Nephron progenitor cell (in vitro differentiated cells): ENCODE measurements around the gene RAB29.
"Not testable (repeated sequence)": the region's sequence is repeated elsewhere in the genome, so short reads cannot be mapped to it uniquely, and the experiment has no call there.

ENCODE experiments used
- DNase-seq: peaks from one replicate; pipeline ENCODE4 v3.0.0; 2021
- H3K27ac Mint-ChIP-seq: 2 replicates; pipeline ENCODE4 v1.8.0; 2021; ENCODE audit warnings: mild to moderate bottlenecking, moderate library complexity, mixed read lengths
- H3K27me3 Mint-ChIP-seq: 2 replicates; pipeline ENCODE4 v1.8.0; 2021; ENCODE audit warnings: mild to moderate bottlenecking, low read depth, mixed read lengths; ENCODE audit not compliant: poor library complexity
- H3K36me3 Mint-ChIP-seq: 2 replicates; pipeline ENCODE4 v1.8.0; 2021; ENCODE audit warnings: low read depth, mixed read lengths
- H3K4me1 Mint-ChIP-seq: 2 replicates; pipeline ENCODE4 v1.8.0; 2021; ENCODE audit warnings: mixed read lengths
- H3K4me3 Mint-ChIP-seq: 2 replicates; pipeline ENCODE4 v1.8.0; 2021; ENCODE audit warnings: mild to moderate bottlenecking, moderate library complexity, mixed read lengths
- H3K9me3 Mint-ChIP-seq: 2 replicates; pipeline ENCODE4 v1.8.0; 2021; ENCODE audit warnings: mild to moderate bottlenecking, moderate library complexity, mixed read lengths
- CTCF ChIP-seq: fragments of 200-600 bp; sonication (generic); IDR thresholded peaks from 2 replicates; pipeline ENCODE4 v1.5.0; 2021; ENCODE audit warnings: antibody characterized with exemption

Gene RAB29

GRCh38 chr1:205725514-205725913, 49.8 kb downstream of the RAB29 start:
- Mint-ChIP-seq H3K36me3 (peaks cover 80% of the 10 kb centered on the region), H3K27ac (peak overlapping the region; percentile 60), H3K27me3 (no peaks in the 10 kb centered on the region), H3K4me3 (no peak overlapping the region), H3K9me3 (peaks cover 1% of the 10 kb centered on the region), H3K4me1 (no peaks in the 10 kb centered on the region)
- no peak for DNase-seq
- no peak for TF ChIP-seq CTCF

DNA sequence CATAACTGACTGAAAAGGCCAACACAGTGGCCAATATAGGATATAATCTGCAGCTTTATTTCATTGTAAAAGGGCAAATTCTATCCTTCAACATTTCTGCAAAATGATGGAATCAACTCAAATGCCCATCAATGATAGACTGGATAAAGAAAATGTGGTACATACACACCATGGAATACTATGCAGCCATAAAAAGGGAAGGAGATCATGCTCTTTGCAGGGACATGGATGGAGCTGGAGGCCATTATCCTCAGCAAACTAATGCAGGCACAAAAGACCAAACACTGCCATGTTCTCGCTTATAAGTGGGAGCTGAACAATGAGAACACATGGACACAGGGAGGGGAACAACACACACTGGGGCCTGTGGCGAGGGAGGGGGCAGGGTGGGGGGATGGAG, 54.5 kb downstream of the RAB29 start:
- H3K36me3 Mint-ChIP-seq = peaks cover 83% of the 10 kb centered on the region
- not testable (repeated sequence) for DNase-seq, H3K4me1 Mint-ChIP-seq, H3K4me3 Mint-ChIP-seq, H3K27ac Mint-ChIP-seq, H3K9me3 Mint-ChIP-seq, H3K27me3 Mint-ChIP-seq

GRCh38 chr1:205719762-205720161, 55.5 kb downstream of the RAB29 start:
- no peak overlapping the region for H3K4me3 Mint-ChIP-seq
- TF ChIP-seq CTCF = no peak
- no peaks in the 10 kb centered on the region for H3K27me3 Mint-ChIP-seq
- peaks cover 11% of the 10 kb centered on the region for H3K4me1 Mint-ChIP-seq
- peaks cover 83% of the 10 kb centered on the region for H3K36me3 Mint-ChIP-seq
- no peak overlapping the region for H3K27ac Mint-ChIP-seq
- no peak for DNase-seq
- H3K9me3 Mint-ChIP-seq = no peaks in the 10 kb centered on the region

DNA sequence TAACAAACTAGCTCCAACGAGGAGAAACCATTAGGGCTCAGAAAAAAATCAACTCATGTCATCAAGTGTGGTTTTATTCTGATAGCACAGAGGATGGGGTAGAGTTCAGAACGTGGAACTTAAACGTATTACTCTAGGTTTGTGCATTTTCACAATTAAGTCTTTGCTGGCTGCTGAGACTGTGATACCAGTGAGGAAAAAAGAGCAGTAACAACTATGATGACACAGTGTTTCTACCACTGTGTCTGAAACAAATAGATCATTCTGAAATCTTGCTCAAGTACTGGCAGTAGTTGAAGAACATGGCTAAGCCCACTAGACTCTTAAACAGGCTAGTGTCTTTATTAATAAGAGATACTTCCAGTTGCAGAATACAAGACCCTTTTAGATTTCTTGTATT, 56.3 kb downstream of the RAB29 start:
- H3K36me3 Mint-ChIP-seq = peaks cover 79% of the 10 kb centered on the region

More for the DNA sequence above, 56.3 kb downstream of the RAB29 start:
- H3K4me1 Mint-ChIP-seq = peaks cover 11% of the 10 kb centered on the region
- no peak overlapping the region for H3K27ac Mint-ChIP-seq
- no peaks in the 10 kb centered on the region for H3K9me3 Mint-ChIP-seq
- DNase-seq = no peak
- TF ChIP-seq CTCF = no peak
- H3K4me3 Mint-ChIP-seq = no peak overlapping the region
- no peaks in the 10 kb centered on the region for H3K27me3 Mint-ChIP-seq
